ENCODE data around the gene TRAF3IP1. TPM values are rescaled to one million over a fixed set of nuclear protein-coding genes. Genes with fewer than 3 reads are reported as not detected.
A peak's percentile ranks its signal among the peaks of the same experiment; 100 is the strongest.

Gene TRAF3IP1
- total RNA-seq, 1 experiment from 2014 or later: 18.6 TPM

DNA sequence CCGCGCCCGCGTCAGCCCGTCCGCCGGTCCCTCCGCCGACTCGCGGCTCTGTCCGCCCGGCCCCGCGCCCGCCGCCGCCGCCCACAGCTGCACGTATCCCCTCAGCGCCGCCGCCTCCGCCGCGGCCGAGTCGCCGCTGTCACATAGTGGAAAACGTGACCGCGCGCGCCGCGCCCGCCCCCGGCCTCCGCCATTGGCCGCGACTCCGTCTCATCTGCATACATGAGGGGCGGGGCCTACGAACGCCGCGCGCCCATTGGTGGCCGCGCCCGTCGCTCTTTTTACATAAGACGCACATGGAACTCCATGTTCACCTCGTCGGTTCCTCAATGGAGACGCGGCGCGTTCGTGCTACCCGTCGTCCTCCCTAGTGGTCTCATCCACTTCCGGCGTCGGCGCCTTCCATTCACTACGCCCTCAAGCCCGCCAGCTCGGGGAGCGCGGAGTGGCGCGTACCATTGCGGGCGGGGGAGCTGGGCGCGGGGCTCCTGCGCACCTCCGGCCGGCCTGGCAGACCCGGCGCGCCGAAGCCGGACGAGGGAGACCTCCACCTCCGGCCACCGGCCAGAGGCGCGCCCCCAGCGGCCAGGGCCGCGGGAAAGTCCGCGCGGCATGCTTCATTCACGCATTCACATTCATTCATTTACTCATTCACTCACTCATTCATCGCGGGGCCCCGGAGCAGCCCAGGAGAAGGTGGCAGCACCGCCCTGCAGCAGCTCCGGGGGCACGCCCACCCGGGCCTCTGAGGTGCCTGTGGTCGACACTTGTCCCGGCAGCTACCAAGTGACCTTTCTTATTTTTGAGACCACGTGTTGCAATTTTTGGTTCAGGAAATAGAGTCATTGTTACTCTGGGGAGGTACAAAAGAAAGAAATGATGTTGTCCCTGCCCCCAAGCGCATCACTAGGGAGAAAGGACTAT is 31.4 kb upstream of the TRAF3IP1 start:
- H3K4me3 Mint-ChIP-seq (ENCODE audit: low read depth, unreplicated experiment): peak overlapping the region; percentile 90

DNA sequence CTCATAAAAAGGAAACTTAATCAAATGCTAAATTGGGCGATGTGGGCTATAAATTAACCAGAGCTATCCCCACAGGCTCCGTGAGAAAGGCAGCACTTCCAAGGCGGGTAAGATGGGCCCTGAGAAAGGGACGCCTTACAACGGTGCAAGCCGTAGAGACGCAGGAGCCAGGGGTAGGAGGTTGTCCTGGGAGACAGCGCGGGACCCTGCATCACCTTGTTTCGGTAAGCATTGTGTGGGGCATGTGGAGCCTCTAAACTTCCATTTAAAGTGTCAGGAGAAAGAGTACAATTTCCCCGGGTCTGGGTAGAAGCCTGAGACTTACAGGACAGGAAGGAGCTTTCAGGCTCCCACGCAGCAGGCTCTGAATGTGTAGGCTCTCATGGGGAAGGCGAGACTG is 30.7 kb upstream of the TRAF3IP1 start:
- Mint-ChIP-seq H3K36me3 (ENCODE audit: insufficient read depth, unreplicated experiment) (peaks cover 53% of the 10 kb centered on the region), H3K4me3 (ENCODE audit: low read depth, unreplicated experiment) (peak overlapping the region; percentile 90), H3K27ac (ENCODE audit: unreplicated experiment) (peak overlapping the region; percentile 97), H3K9me3 (ENCODE audit: low read depth, unreplicated experiment) (no peaks in the 10 kb centered on the region), H3K27me3 (ENCODE audit: unreplicated experiment) (peaks cover 1% of the 10 kb centered on the region), H3K4me1 (ENCODE audit: low read depth, unreplicated experiment) (peaks cover 61% of the 10 kb centered on the region)
- intact Hi-C loops (cut with micrococcal nuclease; ENCODE audit: unreplicated experiment): loop anchor here (5.0 kb wide), 1 partner anchor 33 kb away; the partner anchor contains the start of gene TRAF3IP1
- CTCF ChIA-PET: interaction anchor here (0.8 to 3.0 kb wide), 5 partner anchors 10 to 26 kb away, joined by 3 to 15 read pairs (median 5); no protein-coding TSS in a partner anchor
- DNase-seq: no peak
- TSS peak; percentile 23 for BruUV-seq (replicated peaks)
- no peak for TF ChIP-seq CTCF (IDR thresholded peaks at IDR 0.05; ENCODE audit: unreplicated experiment)

More for the DNA sequence above, 31.4 kb upstream of the TRAF3IP1 start:
- intact Hi-C loops (cut with micrococcal nuclease; ENCODE audit: unreplicated experiment): loop anchor here (5.0 kb wide), 1 partner anchor 33 kb away; the partner anchor contains the start of gene TRAF3IP1
- peaks cover 62% of the 10 kb centered on the region for H3K4me1 Mint-ChIP-seq (ENCODE audit: low read depth, unreplicated experiment)
- no peaks in the 10 kb centered on the region for H3K27me3 Mint-ChIP-seq (ENCODE audit: unreplicated experiment)
- H3K36me3 Mint-ChIP-seq (ENCODE audit: insufficient read depth, unreplicated experiment): peaks cover 53% of the 10 kb centered on the region
- peak; percentile 97 for DNase-seq
- peak overlapping the region; percentile 97 for H3K27ac Mint-ChIP-seq (ENCODE audit: unreplicated experiment)
- no peaks in the 10 kb centered on the region for H3K9me3 Mint-ChIP-seq (ENCODE audit: low read depth, unreplicated experiment)
- CTCF ChIA-PET: interaction anchor here (1.0 to 3.0 kb wide), 3 partner anchors 11 to 26 kb away, joined by 3 to 15 read pairs (median 5); no protein-coding TSS in a partner anchor
- BruUV-seq (replicated peaks): TSS peak; percentile 53
- TF ChIP-seq CTCF (IDR thresholded peaks at IDR 0.05; ENCODE audit: unreplicated experiment): no peak

DNA sequence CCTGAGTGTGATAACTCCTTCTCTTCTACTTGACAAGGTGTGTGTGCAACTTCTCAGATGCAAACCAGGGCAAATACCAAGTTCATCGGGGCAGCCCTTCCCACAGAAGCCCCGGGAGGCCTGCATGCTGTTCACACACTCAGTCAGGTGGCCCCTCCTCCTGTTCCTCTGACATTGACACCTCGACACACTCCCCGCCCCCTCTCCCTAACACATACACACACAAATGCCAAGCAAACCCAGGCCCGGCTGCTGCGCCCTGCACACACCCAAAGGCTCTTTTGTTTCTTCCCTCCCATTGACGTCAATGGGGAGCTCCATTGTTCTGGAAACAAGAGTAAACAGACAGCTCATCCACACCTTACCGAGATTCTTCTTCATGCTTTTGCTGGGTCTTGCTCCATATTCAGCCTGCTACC is 30.2 kb upstream of the TRAF3IP1 start:
- peaks cover 53% of the 10 kb centered on the region for H3K36me3 Mint-ChIP-seq (ENCODE audit: insufficient read depth, unreplicated experiment)
- peak overlapping the region; percentile 90 for H3K4me3 Mint-ChIP-seq (ENCODE audit: low read depth, unreplicated experiment)
- H3K27me3 Mint-ChIP-seq (ENCODE audit: unreplicated experiment): peaks cover 7% of the 10 kb centered on the region
- CTCF ChIA-PET: interaction anchor here (0.6 to 1.4 kb wide), 6 partner anchors 9 to 431 kb away, joined by 3 to 8 read pairs (median 4); partner anchors contain the start of gene RAMP1
- peaks cover 61% of the 10 kb centered on the region for H3K4me1 Mint-ChIP-seq (ENCODE audit: low read depth, unreplicated experiment)
- peak; percentile 89 for DNase-seq
- H3K9me3 Mint-ChIP-seq (ENCODE audit: low read depth, unreplicated experiment): no peaks in the 10 kb centered on the region
- peak overlapping the region; percentile 97 for H3K27ac Mint-ChIP-seq (ENCODE audit: unreplicated experiment)
- no peak for TF ChIP-seq CTCF (IDR thresholded peaks at IDR 0.05; ENCODE audit: unreplicated experiment)
- no TSS peak for BruUV-seq (replicated peaks)
- intact Hi-C loops (cut with micrococcal nuclease; ENCODE audit: unreplicated experiment): no loop called here

GRCh38 chr2:238290715-238291549 is 29.4 kb upstream of the TRAF3IP1 start:
- no peak for TF ChIP-seq CTCF (IDR thresholded peaks at IDR 0.05; ENCODE audit: unreplicated experiment)
- peak overlapping the region; percentile 97 for H3K27ac Mint-ChIP-seq (ENCODE audit: unreplicated experiment)
- H3K4me1 Mint-ChIP-seq (ENCODE audit: low read depth, unreplicated experiment): peaks cover 57% of the 10 kb centered on the region
- H3K4me3 Mint-ChIP-seq (ENCODE audit: low read depth, unreplicated experiment): no peak overlapping the region
- BruUV-seq (replicated peaks): no TSS peak
- H3K27me3 Mint-ChIP-seq (ENCODE audit: unreplicated experiment): peaks cover 14% of the 10 kb centered on the region
- no peaks in the 10 kb centered on the region for H3K9me3 Mint-ChIP-seq (ENCODE audit: low read depth, unreplicated experiment)
- CTCF ChIA-PET: interaction anchor here (0.6 to 1.4 kb wide), 6 partner anchors 9 to 432 kb away, joined by 3 to 8 read pairs (median 4); partner anchors contain the start of gene RAMP1
- intact Hi-C loops (cut with micrococcal nuclease; ENCODE audit: unreplicated experiment): no loop called here
- no peak for DNase-seq
- peaks cover 47% of the 10 kb centered on the region for H3K36me3 Mint-ChIP-seq (ENCODE audit: insufficient read depth, unreplicated experiment)

Data from Calu3 (cell line).